ENCODE results near the gene TBC1D16. TPM values are rescaled to one million over a fixed set of nuclear protein-coding genes. Genes with fewer than 3 reads are reported as not detected.

TBC1D16 gene
- total and polyA plus RNA-seq, 2 donors from 2014 or later = 9.1 to 68.0 TPM

- no peaks in the 10 kb centered on the region for H3K9me3 ChIP-seq (ENCODE audit: control insufficient read depth in 2 of 3, insufficient read depth in 1 of 3, low read length in 3 of 3)
- H3K9ac ChIP-seq (ENCODE audit: low read length in 3 of 3) = peak overlapping the region in 1 of 3 donors; percentile 40
- intact Hi-C loops (cut with DNase I) = no loop called here
- TF ChIP-seq CTCF (IDR thresholded peaks at IDR 0.05; ENCODE audit: borderline replicate concordance, extremely low read depth, insufficient read depth) = no peak
- no peaks in the 10 kb centered on the region for H3K27me3 ChIP-seq (ENCODE audit: control insufficient read depth, insufficient read depth, low read length)
- no peak for FAIRE-seq
- peak overlapping the region in 1 of 2 donors; percentile 40 for H3K27ac ChIP-seq (ENCODE audit: low read depth in 2 of 2, low read length in 2 of 2)
- H3K4me1 ChIP-seq (ENCODE audit: control insufficient read depth in 2 of 3, insufficient read depth in 2 of 3, low read depth in 1 of 3, low read length in 3 of 3) = no peaks in the 10 kb centered on the region
- no peak overlapping the region for H3K4me3 ChIP-seq (ENCODE audit: low read length in 3 of 3)
- H3K36me3 ChIP-seq (ENCODE audit: control insufficient read depth in 2 of 3, insufficient read depth in 3 of 3, low read length in 3 of 3) = no peaks in the 10 kb centered on the region
- peak; percentile 82 to 89 (median 85) for DNase-seq
Observed at GRCh38 chr17:79977708-79978547, 57.7 kb downstream of the TBC1D16 start.

GRCh38 chr17:79977161-79977631 is 58.5 kb downstream of the TBC1D16 start:
- intact Hi-C loops (cut with DNase I) = no loop called here
- no peaks in the 10 kb centered on the region for H3K4me1 ChIP-seq (ENCODE audit: control insufficient read depth in 2 of 3, insufficient read depth in 2 of 3, low read depth in 1 of 3, low read length in 3 of 3)
- H3K27ac ChIP-seq (ENCODE audit: low read depth in 2 of 2, low read length in 2 of 2) = no peak overlapping the region
- H3K9ac ChIP-seq (ENCODE audit: low read length in 3 of 3) = no peak overlapping the region
- FAIRE-seq (no peak), DNase-seq (peak in 1 of 5 donors; percentile 66)
- TF ChIP-seq CTCF (IDR thresholded peaks at IDR 0.05; ENCODE audit: borderline replicate concordance, extremely low read depth, insufficient read depth) = no peak
- no peaks in the 10 kb centered on the region for H3K27me3 ChIP-seq (ENCODE audit: control insufficient read depth, insufficient read depth, low read length)
- peaks cover 0 to 2% (median 0%) of the 10 kb centered on the region in 3 donors for H3K36me3 ChIP-seq (ENCODE audit: control insufficient read depth in 2 of 3, insufficient read depth in 3 of 3, low read length in 3 of 3)
- H3K9me3 ChIP-seq (ENCODE audit: control insufficient read depth in 2 of 3, insufficient read depth in 1 of 3, low read length in 3 of 3) = no peaks in the 10 kb centered on the region
- H3K4me3 ChIP-seq (ENCODE audit: low read length in 3 of 3) = no peak overlapping the region

GRCh38 chr17:79976451-79976850 is 59.2 kb downstream of the TBC1D16 start:
- peaks cover 0 to 2% (median 0%) of the 10 kb centered on the region in 3 donors for H3K36me3 ChIP-seq (ENCODE audit: control insufficient read depth in 2 of 3, insufficient read depth in 3 of 3, low read length in 3 of 3)
- H3K4me3 ChIP-seq (ENCODE audit: low read length in 3 of 3) = no peak overlapping the region
- DNase-seq (peak in 1 of 5 donors; percentile 39), FAIRE-seq (no peak)
- H3K27me3 ChIP-seq (ENCODE audit: control insufficient read depth, insufficient read depth, low read length) = no peaks in the 10 kb centered on the region
- no peak for TF ChIP-seq CTCF (IDR thresholded peaks at IDR 0.05; ENCODE audit: borderline replicate concordance, extremely low read depth, insufficient read depth)
- H3K4me1 ChIP-seq (ENCODE audit: control insufficient read depth in 2 of 3, insufficient read depth in 2 of 3, low read depth in 1 of 3, low read length in 3 of 3) = no peaks in the 10 kb centered on the region
- intact Hi-C loops (cut with DNase I) = no loop called here
- H3K9me3 ChIP-seq (ENCODE audit: control insufficient read depth in 2 of 3, insufficient read depth in 1 of 3, low read length in 3 of 3) = no peaks in the 10 kb centered on the region
- no peak overlapping the region for H3K9ac ChIP-seq (ENCODE audit: low read length in 3 of 3)
- H3K27ac ChIP-seq (ENCODE audit: low read depth in 2 of 2, low read length in 2 of 2) = no peak overlapping the region
